ENCODE data around the gene PTPRG. TPM values are rescaled to one million over a fixed set of nuclear protein-coding genes. Genes with fewer than 3 reads are reported as not detected.

PTPRG gene
- total RNA-seq, 1 donor, result 148 TPM

- Histone ChIP-seq H3K27ac (ENCODE audit: low read depth, low read length) (peak overlapping the region; percentile 89), H3K4me2 (ENCODE audit: insufficient read depth, low read length) (no peak overlapping the region), H4K20me1 (ENCODE audit: insufficient read depth, low read length) (no peaks in the 10 kb centered on the region), H3K27me3 (ENCODE audit: insufficient read depth, low read length) (no peaks in the 10 kb centered on the region), H2AFZ (ENCODE audit: low read length) (no peak overlapping the region), H3K4me1 (ENCODE audit: insufficient read depth, low read length) (peaks cover 36% of the 10 kb centered on the region), H3K79me2 (ENCODE audit: insufficient read depth, low read length) (peaks cover 16% of the 10 kb centered on the region), H3K4me3 (ENCODE audit: insufficient read depth, low read length) (no peak overlapping the region), H3K36me3 (ENCODE audit: insufficient read depth, low read length) (no peaks in the 10 kb centered on the region), H3K9me3 (ENCODE audit: low read depth, low read length) (no peaks in the 10 kb centered on the region)
- DNase-seq (ENCODE audit: insufficient read length, low spot score, missing footprints), result no peak
- no peak for TF ChIP-seq CTCF (IDR thresholded peaks at IDR 0.05; ENCODE audit: extremely low read depth, low read depth, low read length)
Observed at GRCh38 chr3:61957259-61957658, 395.9 kb downstream of the PTPRG start.

GRCh38 chr3:61960976-61961375 lies 399.6 kb downstream of the PTPRG start:
- no peaks in the 10 kb centered on the region for H3K27me3 ChIP-seq (ENCODE audit: insufficient read depth, low read length)
- no peak for TF ChIP-seq CTCF (IDR thresholded peaks at IDR 0.05; ENCODE audit: extremely low read depth, low read depth, low read length)
- no peak overlapping the region for H3K4me2 ChIP-seq (ENCODE audit: insufficient read depth, low read length)
- no peaks in the 10 kb centered on the region for H3K36me3 ChIP-seq (ENCODE audit: insufficient read depth, low read length)
- no peaks in the 10 kb centered on the region for H3K9me3 ChIP-seq (ENCODE audit: low read depth, low read length)
- DNase-seq (ENCODE audit: insufficient read length, low spot score, missing footprints), result no peak
- H3K4me1 ChIP-seq (ENCODE audit: insufficient read depth, low read length), result peaks cover 19% of the 10 kb centered on the region
- H3K79me2 ChIP-seq (ENCODE audit: insufficient read depth, low read length), result peaks cover 16% of the 10 kb centered on the region
- no peak overlapping the region for H2AFZ ChIP-seq (ENCODE audit: low read length)
- no peaks in the 10 kb centered on the region for H4K20me1 ChIP-seq (ENCODE audit: insufficient read depth, low read length)
- H3K4me3 ChIP-seq (ENCODE audit: insufficient read depth, low read length), result no peak overlapping the region
- no peak overlapping the region for H3K27ac ChIP-seq (ENCODE audit: low read depth, low read length)

GRCh38 chr3:61961900-61962299 lies 400.5 kb downstream of the PTPRG start:
- no peak overlapping the region for H3K4me3 ChIP-seq (ENCODE audit: insufficient read depth, low read length)
- no peaks in the 10 kb centered on the region for H3K36me3 ChIP-seq (ENCODE audit: insufficient read depth, low read length)
- no peak overlapping the region for H3K27ac ChIP-seq (ENCODE audit: low read depth, low read length)
- no peak for DNase-seq (ENCODE audit: insufficient read length, low spot score, missing footprints)
- TF ChIP-seq CTCF (IDR thresholded peaks at IDR 0.05; ENCODE audit: extremely low read depth, low read depth, low read length), result no peak
- no peaks in the 10 kb centered on the region for H4K20me1 ChIP-seq (ENCODE audit: insufficient read depth, low read length)
- H3K79me2 ChIP-seq (ENCODE audit: insufficient read depth, low read length), result peaks cover 20% of the 10 kb centered on the region
- H3K4me2 ChIP-seq (ENCODE audit: insufficient read depth, low read length), result no peak overlapping the region
- H3K4me1 ChIP-seq (ENCODE audit: insufficient read depth, low read length), result peaks cover 11% of the 10 kb centered on the region
- H3K27me3 ChIP-seq (ENCODE audit: insufficient read depth, low read length), result no peaks in the 10 kb centered on the region
- no peak overlapping the region for H2AFZ ChIP-seq (ENCODE audit: low read length)
- H3K9me3 ChIP-seq (ENCODE audit: low read depth, low read length), result no peaks in the 10 kb centered on the region

- Histone ChIP-seq H3K27me3 (ENCODE audit: insufficient read depth, low read length) (no peaks in the 10 kb centered on the region), H3K36me3 (ENCODE audit: insufficient read depth, low read length) (no peaks in the 10 kb centered on the region), H3K79me2 (ENCODE audit: insufficient read depth, low read length) (peaks cover 20% of the 10 kb centered on the region), H3K4me3 (ENCODE audit: insufficient read depth, low read length) (no peak overlapping the region), H2AFZ (ENCODE audit: low read length) (no peak overlapping the region), H3K4me1 (ENCODE audit: insufficient read depth, low read length) (peaks cover 6% of the 10 kb centered on the region), H3K27ac (ENCODE audit: low read depth, low read length) (no peak overlapping the region), H4K20me1 (ENCODE audit: insufficient read depth, low read length) (no peaks in the 10 kb centered on the region), H3K9me3 (ENCODE audit: low read depth, low read length) (no peaks in the 10 kb centered on the region), H3K4me2 (ENCODE audit: insufficient read depth, low read length) (peak overlapping the region; percentile 38)
- no peak for DNase-seq (ENCODE audit: insufficient read length, low spot score, missing footprints)
- no peak for TF ChIP-seq CTCF (IDR thresholded peaks at IDR 0.05; ENCODE audit: extremely low read depth, low read depth, low read length)
Observed at GRCh38 chr3:61964566-61964965, 403.2 kb downstream of the PTPRG start.

Data from osteoblast (primary cell).